GM10248 (cell line): ENCODE results near the gene BMPR1B.

Source experiments
- CTCF ChIA-PET: fragments of 300-600 bp; sonication (Branson Sonifier 250); formaldehyde crosslinking; extraction: SDS; loops from one replicate; lab custom pipeline; 2021; ENCODE audit warnings: antibody characterized with exemption; lab: Yijun Ruan, JAX
- POLR2A ChIA-PET: fragments of 350-650 bp; sonication (Branson Sonifier 250); formaldehyde crosslinking; extraction: SDS; loops from one replicate; lab custom pipeline; 2020; ENCODE audit warnings: antibody characterized with exemption; lab: Yijun Ruan, JAX
- DNase-seq: peaks from one replicate; pipeline ENCODE4 v3.0.0; 2012; ENCODE audit errors: extremely low spot score
- TF ChIP-seq, protein P1 (sequence below): IDR thresholded peaks from 2 replicates; pipeline ENCODE4 v1.5.1; 2012; ENCODE audit warnings: mild to moderate bottlenecking, low read depth; ENCODE audit errors: extremely low read depth, missing control alignments, control extremely low read depth

The BMPR1B gene

GRCh38 chr4:94905511-94905910, 147.8 kb downstream of the BMPR1B start:
- ChIA-PET CTCF (no interaction called here), POLR2A (no interaction called here)
- TF ChIP-seq, protein P1, sequence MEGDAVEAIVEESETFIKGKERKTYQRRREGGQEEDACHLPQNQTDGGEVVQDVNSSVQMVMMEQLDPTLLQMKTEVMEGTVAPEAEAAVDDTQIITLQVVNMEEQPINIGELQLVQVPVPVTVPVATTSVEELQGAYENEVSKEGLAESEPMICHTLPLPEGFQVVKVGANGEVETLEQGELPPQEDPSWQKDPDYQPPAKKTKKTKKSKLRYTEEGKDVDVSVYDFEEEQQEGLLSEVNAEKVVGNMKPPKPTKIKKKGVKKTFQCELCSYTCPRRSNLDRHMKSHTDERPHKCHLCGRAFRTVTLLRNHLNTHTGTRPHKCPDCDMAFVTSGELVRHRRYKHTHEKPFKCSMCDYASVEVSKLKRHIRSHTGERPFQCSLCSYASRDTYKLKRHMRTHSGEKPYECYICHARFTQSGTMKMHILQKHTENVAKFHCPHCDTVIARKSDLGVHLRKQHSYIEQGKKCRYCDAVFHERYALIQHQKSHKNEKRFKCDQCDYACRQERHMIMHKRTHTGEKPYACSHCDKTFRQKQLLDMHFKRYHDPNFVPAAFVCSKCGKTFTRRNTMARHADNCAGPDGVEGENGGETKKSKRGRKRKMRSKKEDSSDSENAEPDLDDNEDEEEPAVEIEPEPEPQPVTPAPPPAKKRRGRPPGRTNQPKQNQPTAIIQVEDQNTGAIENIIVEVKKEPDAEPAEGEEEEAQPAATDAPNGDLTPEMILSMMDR: no peak
- DNase-seq: no peak

- no peak for DNase-seq
- ChIA-PET CTCF (no interaction called here), POLR2A (no interaction called here)
- TF ChIP-seq, protein P1: no peak
Observed at GRCh38 chr4:94909645-94910044, 151.9 kb downstream of the BMPR1B start.

- ChIA-PET CTCF (no interaction called here), POLR2A (no interaction called here)
- no peak for DNase-seq
- TF ChIP-seq, protein P1: no peak
Observed at GRCh38 chr4:94911106-94911505, 153.4 kb downstream of the BMPR1B start.

GRCh38 chr4:94912606-94913005, 154.9 kb downstream of the BMPR1B start:
- DNase-seq: no peak
- TF ChIP-seq, protein P1: no peak
- POLR2A ChIA-PET: no interaction called here
- CTCF ChIA-PET: interaction anchor here (1.0 to 1.3 kb wide), 4 partner anchors 8 to 29 kb away, joined by 3 to 4 read pairs (median 3); no protein-coding TSS in a partner anchor

GRCh38 chr4:94913316-94913715, 155.6 kb downstream of the BMPR1B start:
- TF ChIP-seq, protein P1: no peak
- POLR2A ChIA-PET: no interaction called here
- CTCF ChIA-PET: interaction anchor here (1.2 to 1.4 kb wide), 3 partner anchors 27 to 39 kb away, joined by 3 read pairs; no protein-coding TSS in a partner anchor
- peak; percentile 2 for DNase-seq

DNA sequence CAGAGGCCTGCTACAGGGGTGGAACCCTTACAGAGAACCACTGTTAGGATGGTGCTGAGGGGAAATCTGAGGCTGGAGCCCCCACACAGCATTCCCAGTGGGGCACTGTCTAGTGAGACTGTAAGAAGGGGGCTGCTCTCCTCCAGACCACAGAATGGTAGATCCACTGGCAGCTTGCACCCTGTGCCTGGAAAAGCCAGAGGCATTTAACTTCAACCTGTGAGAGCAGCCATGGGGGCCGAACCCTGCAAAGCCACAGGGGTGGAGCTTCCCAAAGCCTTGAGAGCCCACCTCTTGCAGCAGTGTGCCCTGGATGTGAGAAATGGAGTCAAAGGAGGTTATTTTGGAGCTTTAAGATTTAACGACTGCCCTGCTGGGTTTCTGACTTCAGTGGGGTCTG, 159.4 kb downstream of the BMPR1B start:
- POLR2A ChIA-PET: no interaction called here
- no peak for DNase-seq
- TF ChIP-seq, protein P1: no peak
- CTCF ChIA-PET: no interaction called here
